Neural progenitor cell (in vitro differentiated cells): ENCODE measurements around the gene CNTN2. TPM values are rescaled to one million over a fixed set of nuclear protein-coding genes. Genes with fewer than 3 reads are reported as not detected.

Experiments
- DNase-seq: peaks from one replicate; pipeline ENCODE4 v3.0.0-alpha.2; 2016; ENCODE audit warnings: low spot score
- H2AFZ ChIP-seq: fragments of 200-600 bp; sonication (generic); replicated peaks from 2 replicates; pipeline ENCODE4 v1.6.1; 2016; ENCODE audit warnings: antibody characterized with exemption
- H3F3A ChIP-seq: fragments of 200-600 bp; sonication (generic); 2 replicates; pipeline ENCODE4 v1.6.1; 2016; ENCODE audit warnings: antibody characterized with exemption, low read depth
- H3K27ac ChIP-seq: fragments of 200-600 bp; sonication (generic); 2 replicates; pipeline ENCODE4 v1.5.1; 2016; ENCODE audit warnings: mild to moderate bottlenecking
- H3K27me3 ChIP-seq: fragments of 200-600 bp; sonication (generic); 2 replicates; pipeline ENCODE4 v1.6.1; 2016; ENCODE audit warnings: mild to moderate bottlenecking, moderate library complexity
- H3K36me3 ChIP-seq: fragments of 200-600 bp; sonication (generic); 2 replicates; pipeline ENCODE4 v1.5.1; 2016
- H3K4me1 ChIP-seq: fragments of 200-600 bp; sonication (generic); 2 replicates; pipeline ENCODE4 v1.6.1; 2016; ENCODE audit warnings: mixed run types
- H3K4me2 ChIP-seq: fragments of 200-600 bp; sonication (generic); 2 replicates; pipeline ENCODE4 v1.6.1; 2016
- H3K4me3 ChIP-seq: fragments of 200-600 bp; sonication (generic); 2 replicates; pipeline ENCODE4 v1.5.1; 2016
- H3K79me2 ChIP-seq: fragments of 200-600 bp; sonication (generic); 2 replicates; pipeline ENCODE4 v1.6.1; 2016; ENCODE audit warnings: low read depth
- H3K9ac ChIP-seq: fragments of 200-600 bp; sonication (generic); 2 replicates; pipeline ENCODE4 v1.6.1; 2016
- H3K9me3 ChIP-seq: fragments of 200-600 bp; sonication (generic); 2 replicates; pipeline ENCODE4 v1.5.1; 2016; ENCODE audit warnings: low read depth
- H4K20me1 ChIP-seq: fragments of 200-600 bp; sonication (generic); 2 replicates; pipeline ENCODE4 v1.6.1; 2016; ENCODE audit warnings: low read depth
- H3K27ac Mint-ChIP-seq: 3 replicates; pipeline ENCODE4 v1.8.0; 2021; ENCODE audit warnings: mixed read lengths
- H3K27me3 Mint-ChIP-seq: 2 replicates; pipeline ENCODE4 v1.8.0; 2022; ENCODE audit warnings: low read depth, mild to moderate bottlenecking, inconsistent platforms, moderate library complexity, mixed read lengths; ENCODE audit not compliant: insufficient read depth
- H3K36me3 Mint-ChIP-seq: 3 replicates; pipeline ENCODE4 v1.8.0; 2021; ENCODE audit warnings: mixed read lengths
- H3K4me1 Mint-ChIP-seq: 3 replicates; pipeline ENCODE4 v1.8.0; 2021; ENCODE audit warnings: mixed read lengths
- H3K4me3 Mint-ChIP-seq: 3 replicates; pipeline ENCODE4 v1.8.0; 2021; ENCODE audit warnings: mild to moderate bottlenecking, moderate library complexity, mixed read lengths
- H3K9me3 Mint-ChIP-seq: 3 replicates; pipeline ENCODE4 v1.8.0; 2020; ENCODE audit warnings: mixed read lengths
- EZH2 ChIP-seq: fragments of 200-600 bp; sonication (generic); IDR thresholded peaks from 2 replicates; pipeline ENCODE4 v1.6.1; 2017; ENCODE audit warnings: antibody characterized with exemption, mild to moderate bottlenecking, moderate library complexity
- EZH2phosphoT487 ChIP-seq: fragments of 200-600 bp; sonication (generic); IDR thresholded peaks from 2 replicates; pipeline ENCODE4 v1.6.1; 2017; ENCODE audit warnings: antibody characterized with exemption
- total RNA-seq: library from RNA; depleted of rRNA; stranded (reverse); fragments of >200 nt; gene quantifications from 2 replicates; pipeline ENCODE4 v1.2.3, GENCODE V29; 2015; ENCODE audit warnings: low replicate concordance
- TF ChIP-seq, protein P1 (sequence below): fragments of 200-600 bp; sonication (generic); IDR thresholded peaks from 2 replicates; pipeline ENCODE4 v1.5.1; 2017; ENCODE audit warnings: antibody characterized with exemption, mild to moderate bottlenecking

CNTN2 gene, protein sequence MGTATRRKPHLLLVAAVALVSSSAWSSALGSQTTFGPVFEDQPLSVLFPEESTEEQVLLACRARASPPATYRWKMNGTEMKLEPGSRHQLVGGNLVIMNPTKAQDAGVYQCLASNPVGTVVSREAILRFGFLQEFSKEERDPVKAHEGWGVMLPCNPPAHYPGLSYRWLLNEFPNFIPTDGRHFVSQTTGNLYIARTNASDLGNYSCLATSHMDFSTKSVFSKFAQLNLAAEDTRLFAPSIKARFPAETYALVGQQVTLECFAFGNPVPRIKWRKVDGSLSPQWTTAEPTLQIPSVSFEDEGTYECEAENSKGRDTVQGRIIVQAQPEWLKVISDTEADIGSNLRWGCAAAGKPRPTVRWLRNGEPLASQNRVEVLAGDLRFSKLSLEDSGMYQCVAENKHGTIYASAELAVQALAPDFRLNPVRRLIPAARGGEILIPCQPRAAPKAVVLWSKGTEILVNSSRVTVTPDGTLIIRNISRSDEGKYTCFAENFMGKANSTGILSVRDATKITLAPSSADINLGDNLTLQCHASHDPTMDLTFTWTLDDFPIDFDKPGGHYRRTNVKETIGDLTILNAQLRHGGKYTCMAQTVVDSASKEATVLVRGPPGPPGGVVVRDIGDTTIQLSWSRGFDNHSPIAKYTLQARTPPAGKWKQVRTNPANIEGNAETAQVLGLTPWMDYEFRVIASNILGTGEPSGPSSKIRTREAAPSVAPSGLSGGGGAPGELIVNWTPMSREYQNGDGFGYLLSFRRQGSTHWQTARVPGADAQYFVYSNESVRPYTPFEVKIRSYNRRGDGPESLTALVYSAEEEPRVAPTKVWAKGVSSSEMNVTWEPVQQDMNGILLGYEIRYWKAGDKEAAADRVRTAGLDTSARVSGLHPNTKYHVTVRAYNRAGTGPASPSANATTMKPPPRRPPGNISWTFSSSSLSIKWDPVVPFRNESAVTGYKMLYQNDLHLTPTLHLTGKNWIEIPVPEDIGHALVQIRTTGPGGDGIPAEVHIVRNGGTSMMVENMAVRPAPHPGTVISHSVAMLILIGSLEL
- 8.4 and 12.8 TPM in 2 replicates for total RNA-seq

DNA sequence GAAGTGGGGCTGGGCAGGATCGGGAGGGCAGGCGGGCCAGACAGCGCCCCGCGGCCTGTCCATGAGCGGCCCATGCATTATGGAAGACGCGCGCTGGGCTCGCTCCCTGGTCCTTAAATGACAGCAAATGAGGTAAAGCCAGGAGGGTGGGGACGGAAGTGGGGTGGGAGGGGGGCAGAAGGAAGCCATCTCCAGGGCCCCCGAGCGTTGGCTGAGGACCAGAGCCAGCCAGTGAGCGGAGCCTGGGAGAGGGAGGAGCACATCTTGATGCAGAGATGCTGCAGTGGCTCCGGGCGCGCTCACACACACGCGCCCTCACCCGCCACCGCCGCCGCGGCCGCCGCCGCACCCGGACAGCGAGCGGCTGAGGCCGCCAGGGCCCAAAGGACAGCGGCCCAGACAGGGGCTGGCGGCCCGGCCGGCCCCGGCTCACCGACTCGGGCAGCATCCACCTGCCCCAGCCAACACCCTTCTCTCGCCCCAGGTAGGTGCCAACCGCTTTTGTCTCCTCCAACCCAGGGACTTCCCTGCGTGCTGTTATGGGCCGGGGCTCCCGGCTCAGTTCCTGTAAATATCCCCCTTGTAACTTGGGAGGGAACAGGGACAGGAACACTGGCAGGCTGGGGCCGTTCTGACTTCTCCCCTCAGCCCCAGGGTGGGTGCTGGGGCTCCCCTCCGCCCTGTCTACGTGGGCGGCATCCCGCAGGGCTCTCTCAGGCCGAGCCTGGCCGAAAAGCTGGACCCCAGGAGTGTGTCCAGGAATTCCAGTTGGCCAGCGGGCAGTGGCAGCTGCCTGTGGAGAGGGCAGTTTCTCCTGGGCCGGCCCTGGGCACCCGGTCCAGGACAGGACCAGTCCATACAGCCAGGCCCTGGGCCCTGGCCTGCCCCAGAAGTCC lies at the start of gene CNTN2:
Gene CNTN2 (plus strand): TSS at position 302 of the 896 bp plus-strand sequence. CDS start 9,974 bp downstream, outside the sequence.
- Histone ChIP-seq H3F3A (peaks cover 8% of the 10 kb centered on the region), H3K36me3 (no peaks in the 10 kb centered on the region), H3K27me3 (peaks cover 33% of the 10 kb centered on the region), H3K4me1 (peaks cover 40% of the 10 kb centered on the region), H3K79me2 (peaks cover 6% of the 10 kb centered on the region), H2AFZ (peak within 1 kb of the TSS; percentile 63), H3K9me3 (no peaks in the 10 kb centered on the region), H3K4me2 (peak within 1 kb of the TSS; percentile 94), H3K4me3 (peak within 1 kb of the TSS; percentile 50), H3K27ac (no peak within 1 kb of the TSS), H3K9ac (no peak within 1 kb of the TSS), H4K20me1 (peaks cover 10% of the 10 kb centered on the region)
- no peak within 1 kb of the TSS for H3K27ac Mint-ChIP-seq
- H3K4me3 Mint-ChIP-seq = peak within 1 kb of the TSS; percentile 64
- DNase-seq = peak; percentile 77
- peaks cover 32% of the 10 kb centered on the region for H3K4me1 Mint-ChIP-seq
- H3K27me3 Mint-ChIP-seq = peaks cover 32% of the 10 kb centered on the region
- H3K9me3 Mint-ChIP-seq = no peaks in the 10 kb centered on the region
- TF ChIP-seq EZH2phosphoT487 = no peak
- TF ChIP-seq, protein P1, sequence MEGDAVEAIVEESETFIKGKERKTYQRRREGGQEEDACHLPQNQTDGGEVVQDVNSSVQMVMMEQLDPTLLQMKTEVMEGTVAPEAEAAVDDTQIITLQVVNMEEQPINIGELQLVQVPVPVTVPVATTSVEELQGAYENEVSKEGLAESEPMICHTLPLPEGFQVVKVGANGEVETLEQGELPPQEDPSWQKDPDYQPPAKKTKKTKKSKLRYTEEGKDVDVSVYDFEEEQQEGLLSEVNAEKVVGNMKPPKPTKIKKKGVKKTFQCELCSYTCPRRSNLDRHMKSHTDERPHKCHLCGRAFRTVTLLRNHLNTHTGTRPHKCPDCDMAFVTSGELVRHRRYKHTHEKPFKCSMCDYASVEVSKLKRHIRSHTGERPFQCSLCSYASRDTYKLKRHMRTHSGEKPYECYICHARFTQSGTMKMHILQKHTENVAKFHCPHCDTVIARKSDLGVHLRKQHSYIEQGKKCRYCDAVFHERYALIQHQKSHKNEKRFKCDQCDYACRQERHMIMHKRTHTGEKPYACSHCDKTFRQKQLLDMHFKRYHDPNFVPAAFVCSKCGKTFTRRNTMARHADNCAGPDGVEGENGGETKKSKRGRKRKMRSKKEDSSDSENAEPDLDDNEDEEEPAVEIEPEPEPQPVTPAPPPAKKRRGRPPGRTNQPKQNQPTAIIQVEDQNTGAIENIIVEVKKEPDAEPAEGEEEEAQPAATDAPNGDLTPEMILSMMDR = no peak
- no peak for TF ChIP-seq EZH2
- no peaks in the 10 kb centered on the region for H3K36me3 Mint-ChIP-seq

DNA sequence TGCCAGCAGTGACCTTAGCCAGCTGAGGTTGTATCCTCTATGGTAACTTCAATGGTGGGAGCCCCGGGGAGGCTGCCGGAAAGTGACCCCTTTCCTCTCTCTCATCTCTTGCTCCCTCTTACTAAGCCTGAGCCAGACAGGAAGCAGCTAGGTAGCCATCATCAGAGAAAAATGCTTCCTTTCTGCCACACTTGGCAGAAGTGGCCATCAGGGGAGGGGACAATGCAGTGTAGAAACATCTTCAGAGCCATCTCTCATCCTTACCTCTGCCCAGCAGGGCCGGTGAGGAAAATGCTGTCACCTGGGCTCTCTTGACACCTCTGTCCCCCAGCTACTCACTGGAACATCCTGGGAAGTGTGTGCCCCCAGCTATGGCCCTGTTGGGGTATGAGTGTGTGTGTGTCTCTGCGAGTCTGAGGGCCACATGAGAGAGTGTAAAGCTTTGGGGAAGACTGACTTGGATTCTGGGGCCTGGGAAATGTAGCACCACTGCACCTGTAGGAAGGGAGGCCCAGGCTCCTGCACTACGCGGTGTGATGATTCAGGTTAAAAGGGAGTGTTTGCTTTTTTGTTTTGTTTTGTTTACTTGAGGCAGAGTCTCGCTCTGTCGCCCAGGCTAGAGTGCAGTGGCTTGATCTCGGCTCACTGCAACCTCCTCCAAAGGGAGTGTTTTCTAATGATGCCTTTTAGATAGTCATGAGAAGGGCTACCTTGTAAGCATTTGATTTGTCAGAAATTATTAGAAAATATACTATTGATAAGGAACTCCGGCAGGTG lies 48.7 kb upstream of the CNTN2 start:
- Mint-ChIP-seq H3K9me3 (no peaks in the 10 kb centered on the region), H3K36me3 (peaks cover 6% of the 10 kb centered on the region), H3K4me1 (peaks cover 45% of the 10 kb centered on the region), H3K27me3 (peaks cover 6% of the 10 kb centered on the region), H3K4me3 (no peak overlapping the region), H3K27ac (peak overlapping the region; percentile 22)
- H3K27me3 ChIP-seq = no peaks in the 10 kb centered on the region
- H2AFZ ChIP-seq = no peak overlapping the region
- no peak for DNase-seq
- TF ChIP-seq EZH2phosphoT487 (no peak), EZH2 (no peak)
- TF ChIP-seq, protein P1 = no peak
- peaks cover 61% of the 10 kb centered on the region for H3K4me1 ChIP-seq
- no peak overlapping the region for H3K4me3 ChIP-seq
- H3K79me2 ChIP-seq = no peaks in the 10 kb centered on the region
- H3K27ac ChIP-seq = no peak overlapping the region
- no peaks in the 10 kb centered on the region for H3K9me3 ChIP-seq
- no peaks in the 10 kb centered on the region for H4K20me1 ChIP-seq
- no peak overlapping the region for H3K4me2 ChIP-seq
- no peaks in the 10 kb centered on the region for H3K36me3 ChIP-seq
- no peak overlapping the region for H3K9ac ChIP-seq
- H3F3A ChIP-seq = peaks cover 24% of the 10 kb centered on the region
